Measurements from ENCODE around the gene METTL26.
A peak's percentile ranks its signal among the peaks of the same experiment; 100 is the strongest.

The METTL26 gene

GRCh38 chr16:638034-638543 is 2.0 kb upstream of the METTL26 start:
- no peaks in the 10 kb centered on the region for H3K27me3 ChIP-seq (ENCODE audit: insufficient read depth, poor library complexity, severe bottlenecking)
- H3K27ac ChIP-seq (replicated peaks) = no peak overlapping the region; the same call in 1 of the 2 replicates
- no peak overlapping the region for H3K4me3 ChIP-seq (replicated peaks; ENCODE audit: insufficient read depth, low read length)
- TF ChIP-seq, protein P1, sequence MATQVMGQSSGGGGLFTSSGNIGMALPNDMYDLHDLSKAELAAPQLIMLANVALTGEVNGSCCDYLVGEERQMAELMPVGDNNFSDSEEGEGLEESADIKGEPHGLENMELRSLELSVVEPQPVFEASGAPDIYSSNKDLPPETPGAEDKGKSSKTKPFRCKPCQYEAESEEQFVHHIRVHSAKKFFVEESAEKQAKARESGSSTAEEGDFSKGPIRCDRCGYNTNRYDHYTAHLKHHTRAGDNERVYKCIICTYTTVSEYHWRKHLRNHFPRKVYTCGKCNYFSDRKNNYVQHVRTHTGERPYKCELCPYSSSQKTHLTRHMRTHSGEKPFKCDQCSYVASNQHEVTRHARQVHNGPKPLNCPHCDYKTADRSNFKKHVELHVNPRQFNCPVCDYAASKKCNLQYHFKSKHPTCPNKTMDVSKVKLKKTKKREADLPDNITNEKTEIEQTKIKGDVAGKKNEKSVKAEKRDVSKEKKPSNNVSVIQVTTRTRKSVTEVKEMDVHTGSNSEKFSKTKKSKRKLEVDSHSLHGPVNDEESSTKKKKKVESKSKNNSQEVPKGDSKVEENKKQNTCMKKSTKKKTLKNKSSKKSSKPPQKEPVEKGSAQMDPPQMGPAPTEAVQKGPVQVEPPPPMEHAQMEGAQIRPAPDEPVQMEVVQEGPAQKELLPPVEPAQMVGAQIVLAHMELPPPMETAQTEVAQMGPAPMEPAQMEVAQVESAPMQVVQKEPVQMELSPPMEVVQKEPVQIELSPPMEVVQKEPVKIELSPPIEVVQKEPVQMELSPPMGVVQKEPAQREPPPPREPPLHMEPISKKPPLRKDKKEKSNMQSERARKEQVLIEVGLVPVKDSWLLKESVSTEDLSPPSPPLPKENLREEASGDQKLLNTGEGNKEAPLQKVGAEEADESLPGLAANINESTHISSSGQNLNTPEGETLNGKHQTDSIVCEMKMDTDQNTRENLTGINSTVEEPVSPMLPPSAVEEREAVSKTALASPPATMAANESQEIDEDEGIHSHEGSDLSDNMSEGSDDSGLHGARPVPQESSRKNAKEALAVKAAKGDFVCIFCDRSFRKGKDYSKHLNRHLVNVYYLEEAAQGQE (IDR thresholded peaks at IDR 0.05; ENCODE audit: insufficient replicate concordance, low read depth) = no peak
- no peak for TF ChIP-seq SPI1 (IDR thresholded peaks at IDR 0.05; ENCODE audit: borderline replicate concordance, low read depth)
- DNase-seq (ENCODE audit: low read depth in 1 of 2, low spot score in 1 of 2) = no peak

GRCh38 chr16:637081-638018 is 1.2 kb upstream of the METTL26 start:
- no peak for TF ChIP-seq SPI1 (IDR thresholded peaks at IDR 0.05; ENCODE audit: borderline replicate concordance, low read depth)
- no peak for TF ChIP-seq GABPA (IDR thresholded peaks at IDR 0.05; ENCODE audit: low read depth)
- TF ChIP-seq, protein P2, sequence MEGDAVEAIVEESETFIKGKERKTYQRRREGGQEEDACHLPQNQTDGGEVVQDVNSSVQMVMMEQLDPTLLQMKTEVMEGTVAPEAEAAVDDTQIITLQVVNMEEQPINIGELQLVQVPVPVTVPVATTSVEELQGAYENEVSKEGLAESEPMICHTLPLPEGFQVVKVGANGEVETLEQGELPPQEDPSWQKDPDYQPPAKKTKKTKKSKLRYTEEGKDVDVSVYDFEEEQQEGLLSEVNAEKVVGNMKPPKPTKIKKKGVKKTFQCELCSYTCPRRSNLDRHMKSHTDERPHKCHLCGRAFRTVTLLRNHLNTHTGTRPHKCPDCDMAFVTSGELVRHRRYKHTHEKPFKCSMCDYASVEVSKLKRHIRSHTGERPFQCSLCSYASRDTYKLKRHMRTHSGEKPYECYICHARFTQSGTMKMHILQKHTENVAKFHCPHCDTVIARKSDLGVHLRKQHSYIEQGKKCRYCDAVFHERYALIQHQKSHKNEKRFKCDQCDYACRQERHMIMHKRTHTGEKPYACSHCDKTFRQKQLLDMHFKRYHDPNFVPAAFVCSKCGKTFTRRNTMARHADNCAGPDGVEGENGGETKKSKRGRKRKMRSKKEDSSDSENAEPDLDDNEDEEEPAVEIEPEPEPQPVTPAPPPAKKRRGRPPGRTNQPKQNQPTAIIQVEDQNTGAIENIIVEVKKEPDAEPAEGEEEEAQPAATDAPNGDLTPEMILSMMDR (IDR thresholded peaks at IDR 0.05; ENCODE audit: insufficient read depth, low read length) = no peak
- TF ChIP-seq POLR2AphosphoS5 (IDR thresholded peaks at IDR 0.05; ENCODE audit: low read depth) = no peak
- TF ChIP-seq, protein P1 (IDR thresholded peaks at IDR 0.05; ENCODE audit: insufficient replicate concordance, low read depth) = no peak
- peak overlapping the region; percentile 72 for H3K4me3 ChIP-seq (replicated peaks; ENCODE audit: insufficient read depth, low read length)
- DNase-seq (ENCODE audit: low read depth in 1 of 2, low spot score in 1 of 2) = peak; percentile 68 to 84
- peak overlapping the region; percentile 85 for H3K27ac ChIP-seq (replicated peaks)
- H3K27me3 ChIP-seq (ENCODE audit: insufficient read depth, poor library complexity, severe bottlenecking) = no peaks in the 10 kb centered on the region

- DNase-seq (ENCODE audit: low read depth in 1 of 2, low spot score in 1 of 2) = no peak
- Histone ChIP-seq H3K27me3 (ENCODE audit: insufficient read depth, poor library complexity, severe bottlenecking) (no peaks in the 10 kb centered on the region), H3K27ac (replicated peaks) (peak overlapping the region; percentile 85), H3K4me3 (replicated peaks; ENCODE audit: insufficient read depth, low read length) (peak overlapping the region; percentile 72)
- TF ChIP-seq SPI1 (IDR thresholded peaks at IDR 0.05; ENCODE audit: borderline replicate concordance, low read depth) (no peak), POLR2AphosphoS5 (IDR thresholded peaks at IDR 0.05; ENCODE audit: low read depth) (no peak), GABPA (IDR thresholded peaks at IDR 0.05; ENCODE audit: low read depth) (no peak)
- TF ChIP-seq, protein P1 (IDR thresholded peaks at IDR 0.05; ENCODE audit: insufficient replicate concordance, low read depth) = no peak
- TF ChIP-seq, protein P2 (IDR thresholded peaks at IDR 0.05; ENCODE audit: insufficient read depth, low read length) = no peak
Observed at GRCh38 chr16:635573-636205, 416 bp downstream of the METTL26 start.
